CD4-positive, alpha-beta T cell treated with Interferon alpha-2 for 1 hour (primary cell): ENCODE results near the gene CPLX3.
A peak's percentile ranks its signal among the peaks of the same experiment; 100 is the strongest.

ENCODE experiments used
- DNase-seq, 2 donors: peaks; one replicate each; pipeline ENCODE4 v3.0.0-alpha.2; 2020 to 2022

The CPLX3 gene

GRCh38 chr15:74847432-74847831 lies 21.0 kb downstream of the CPLX3 start:
- no peak for DNase-seq

- no peak for DNase-seq
Observed at GRCh38 chr15:74850393-74850792, 24.0 kb downstream of the CPLX3 start.

- DNase-seq, result no peak
Observed at GRCh38 chr15:74851960-74852359, 25.5 kb downstream of the CPLX3 start.

GRCh38 chr15:74854453-74855022 lies 28.1 kb downstream of the CPLX3 start:
- no peak for DNase-seq

GRCh38 chr15:74855857-74856256 lies 29.4 kb downstream of the CPLX3 start:
- DNase-seq, result no peak

- no peak for DNase-seq
Observed at GRCh38 chr15:74856537-74856936, 30.1 kb downstream of the CPLX3 start.

GRCh38 chr15:74857082-74857655 lies 30.7 kb downstream of the CPLX3 start:
- DNase-seq, result no peak

- DNase-seq, result no peak
Observed at GRCh38 chr15:74857671-74858368, 31.4 kb downstream of the CPLX3 start.

GRCh38 chr15:74858369-74858740 lies 31.9 kb downstream of the CPLX3 start:
- no peak for DNase-seq

GRCh38 chr15:74863239-74864056 lies 37.0 kb downstream of the CPLX3 start:
- no peak for DNase-seq

GRCh38 chr15:74864296-74864695 lies 37.9 kb downstream of the CPLX3 start:
- no peak for DNase-seq

GRCh38 chr15:74865316-74865715 lies 38.9 kb downstream of the CPLX3 start:
- DNase-seq, result no peak

- no peak for DNase-seq
Observed at GRCh38 chr15:74866090-74866489, 39.7 kb downstream of the CPLX3 start.

- no peak for DNase-seq
Observed at GRCh38 chr15:74867466-74868038, 41.1 kb downstream of the CPLX3 start.

GRCh38 chr15:74868059-74868458 lies 41.6 kb downstream of the CPLX3 start:
- DNase-seq, result peak in 1 of 2 donors; percentile 29

GRCh38 chr15:74869372-74869725 lies 42.9 kb downstream of the CPLX3 start:
- DNase-seq, result no peak

- peak; percentile 31 to 47 for DNase-seq
Observed at GRCh38 chr15:74869726-74870407, 43.4 kb downstream of the CPLX3 start.

GRCh38 chr15:74870436-74871215 lies 44.2 kb downstream of the CPLX3 start:
- DNase-seq, result no peak

GRCh38 chr15:74872702-74873035 lies 46.2 kb downstream of the CPLX3 start:
- DNase-seq, result no peak

GRCh38 chr15:74873036-74873755 lies 46.8 kb downstream of the CPLX3 start, which contains the start of gene SCAMP2:
Gene SCAMP2, minus strand, starts transcription at chr15:74873365. Its CDS starts 110 bp downstream, at chr15:74873255.
- peak; percentile 92 for DNase-seq

GRCh38 chr15:74873756-74874424 lies 47.5 kb downstream of the CPLX3 start:
- DNase-seq, result peak in 1 of 2 donors; percentile 4
